ENCODE results near the gene MEIS1. TPM values are rescaled to one million over a fixed set of nuclear protein-coding genes. Genes with fewer than 3 reads are reported as not detected.

MEIS1 gene
- total and polyA plus RNA-seq, 2 of the 8 experiments (the other 6 are each of a cell fraction or from before 2014, with no cell fraction given): 0.17 to 1.2 TPM

DNA sequence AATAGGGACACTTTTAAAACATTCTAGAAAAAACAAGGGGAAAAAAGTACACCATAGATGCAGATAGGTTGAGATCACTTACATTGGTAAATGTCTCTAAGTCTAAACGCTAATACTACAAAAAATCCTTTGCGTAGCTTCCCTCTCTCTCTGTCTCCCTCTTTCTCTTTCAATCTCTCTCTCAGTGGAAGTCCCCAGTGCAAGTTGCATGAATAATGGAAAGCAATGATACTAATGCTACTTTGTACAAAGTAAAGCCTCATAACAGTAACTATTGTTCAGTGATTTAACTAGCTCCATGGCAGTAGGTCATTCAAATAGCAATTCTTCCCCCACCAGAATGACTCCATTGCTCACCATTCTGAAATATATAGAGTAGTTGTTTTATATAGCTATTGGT lies 12.8 kb downstream of the MEIS1 start:
- H3K4ac ChIP-seq (replicated peaks; ENCODE audit: insufficient read length, low read depth, low read length): no peak overlapping the region
- no peaks in the 10 kb centered on the region for H3K79me2 ChIP-seq (ENCODE audit: control insufficient read depth in 1 of 2, insufficient read depth in 2 of 2, low read length in 2 of 2)
- H2BK20ac ChIP-seq (ENCODE audit: low read length): no peak overlapping the region
- no peak overlapping the region for H2AK5ac ChIP-seq (ENCODE audit: low read depth, low read length)
- no peak overlapping the region for H2AFZ ChIP-seq (ENCODE audit: low read length)
- TF ChIP-seq SRF (IDR thresholded peaks at IDR 0.05; ENCODE audit: low read depth, low read length): no peak
- TF ChIP-seq YY1 (IDR thresholded peaks at IDR 0.05; ENCODE audit: low read depth, low read length): no peak
- TF ChIP-seq MAFK (IDR thresholded peaks at IDR 0.05; ENCODE audit: low read depth, low read length): no peak
- no peak for TF ChIP-seq EZH2 (IDR thresholded peaks at IDR 0.05; ENCODE audit: low read depth, low read length, severe bottlenecking)
- no peak for TF ChIP-seq EP300 (IDR thresholded peaks at IDR 0.05; ENCODE audit: borderline replicate concordance in 1 of 2, low read depth in 2 of 2, low read length in 2 of 2)
- no peaks in the 10 kb centered on the region for H3K36me3 ChIP-seq (ENCODE audit: control insufficient read depth in 2 of 4, insufficient read depth in 4 of 4, low read length in 3 of 4)
- no peak overlapping the region for H4K5ac ChIP-seq (ENCODE audit: insufficient read length, low read depth, low read length)
- CTCF ChIA-PET (ENCODE audit: partially characterized antibody): interaction anchor here (1.1 kb wide), 1 partner anchor 21 kb away, joined by 4 read pairs; no protein-coding TSS in a partner anchor
- DNase-seq (ENCODE audit: low read depth in 1 of 2, low spot score in 2 of 2) (no peak), FAIRE-seq (no peak)
- no peak overlapping the region for H3K27ac ChIP-seq (ENCODE audit: low read depth, low read length)
- no peak overlapping the region for H3K9ac ChIP-seq (replicated peaks in 1 of 4; ENCODE audit: extremely low read depth in 1 of 4, low read depth in 3 of 4, low read length in 3 of 4)
- no peak overlapping the region for H3K23ac ChIP-seq (ENCODE audit: insufficient read length)
- no peak overlapping the region for H2BK12ac ChIP-seq (ENCODE audit: low read depth, low read length)
- H3K4me3 ChIP-seq (ENCODE audit: extremely low read depth in 1 of 4, insufficient read depth in 2 of 4, low read depth in 3 of 4, low read length in 4 of 4): no peak overlapping the region
- H2BK120ac ChIP-seq (replicated peaks; ENCODE audit: low read depth, low read length): no peak overlapping the region
- H3K27me3 ChIP-seq (replicated peaks in 1 of 4; ENCODE audit: control insufficient read depth in 3 of 4, extremely low read depth in 1 of 4, insufficient read depth in 3 of 4, low read length in 3 of 4): peaks cover 26 to 52% (median 39%) of the 10 kb centered on the region in 4 experiments
- POLR2A ChIA-PET (ENCODE audit: partially characterized antibody): no interaction called here
- no peak overlapping the region for H2BK5ac ChIP-seq (ENCODE audit: low read depth, low read length)
- H3K4me2 ChIP-seq (ENCODE audit: insufficient read depth in 1 of 2, low read depth in 2 of 2, low read length in 2 of 2): no peak overlapping the region; a peak in 1 of 4 replicates
- 71% methylated on average over 2 of the region's 2 CpGs; no CpG with 5 or more reads in 1 of the 2 experiments for WGBS, 2 experiments (ENCODE audit: extremely low coverage in 1 of 2, insufficient coverage in 1 of 2, insufficient read length in 1 of 2, insufficient replicate concordance in 2 of 2, low coverage in 1 of 2, low lambda C conversion rate in 2 of 2, missing lambda C conversion rate in 1 of 2)
- no peak overlapping the region for H4K8ac ChIP-seq (ENCODE audit: extremely low read depth, insufficient read depth, low read length)
- H3K14ac ChIP-seq (ENCODE audit: insufficient read length): no peak overlapping the region
- H3K56ac ChIP-seq (replicated peaks; ENCODE audit: insufficient read length, low read depth, low read length): no peak overlapping the region
- peaks cover 9% of the 10 kb centered on the region; the same call in 1 of the 2 replicates for H3K23me2 ChIP-seq (ENCODE audit: low read depth, low read length)
- H3K79me1 ChIP-seq (ENCODE audit: low read depth, low read length): no peaks in the 10 kb centered on the region
- H2BK15ac ChIP-seq (ENCODE audit: low read length): no peak overlapping the region
- H4K91ac ChIP-seq (replicated peaks; ENCODE audit: insufficient read length, low read length): no peak overlapping the region
- peaks cover 3 to 7% of the 10 kb centered on the region in 2 experiments for H4K20me1 ChIP-seq (replicated peaks in 1 of 2; ENCODE audit: control insufficient read depth in 1 of 2, insufficient read depth in 2 of 2, low read length in 2 of 2)
- peaks cover 6 to 27% (median 11%) of the 10 kb centered on the region in 4 experiments for H3K4me1 ChIP-seq (replicated peaks in 1 of 4; ENCODE audit: control insufficient read depth in 3 of 4, insufficient read depth in 4 of 4, low read length in 3 of 4)
- H3K9me3 ChIP-seq (ENCODE audit: insufficient read depth in 2 of 2, low read depth in 1 of 2, low read length in 1 of 2): no peaks in the 10 kb centered on the region
- no peak overlapping the region for H3K18ac ChIP-seq (ENCODE audit: extremely low read depth, low read length)

Measured in H1 (cell line).